HG03521 (cell line): ENCODE results near the gene ERCC3.
A peak's percentile ranks its signal among the peaks of the same experiment; 100 is the strongest.

ENCODE experiments used
- ATAC-seq: cut with Tn5 transposase; IDR thresholded peaks from one replicate; pipeline ENCODE4 v1.9.1; 2021; ENCODE audit warnings: mild to moderate bottlenecking, moderate library complexity; ENCODE audit not compliant: unreplicated experiment

The ERCC3 gene

GRCh38 chr2:127293748-127294562 is at the start of gene ERCC3:
ERCC3 (minus strand) TSS chr2:127294144; CDS start chr2:127294081, 63 bp downstream.
- ATAC-seq: peak; percentile 95

DNA sequence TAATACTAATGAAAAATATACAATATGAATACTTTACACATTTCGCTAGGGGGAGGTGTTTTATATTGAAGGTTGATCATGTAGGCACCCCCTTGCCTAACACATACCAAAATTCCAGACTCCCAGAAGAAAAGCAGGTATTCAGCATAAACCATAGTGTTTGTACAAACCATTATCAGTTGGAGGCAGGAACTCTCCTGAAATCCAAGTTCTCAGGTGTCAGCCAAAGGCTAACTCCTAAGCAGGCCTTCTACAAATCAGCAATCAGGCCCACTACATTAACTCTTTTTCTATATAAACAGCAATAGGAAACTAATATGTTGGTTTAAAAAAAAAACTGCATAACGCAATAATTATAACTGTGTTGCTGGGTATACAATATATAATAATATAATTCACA is 49.3 kb upstream of the ERCC3 start:
- no peak for ATAC-seq

DNA sequence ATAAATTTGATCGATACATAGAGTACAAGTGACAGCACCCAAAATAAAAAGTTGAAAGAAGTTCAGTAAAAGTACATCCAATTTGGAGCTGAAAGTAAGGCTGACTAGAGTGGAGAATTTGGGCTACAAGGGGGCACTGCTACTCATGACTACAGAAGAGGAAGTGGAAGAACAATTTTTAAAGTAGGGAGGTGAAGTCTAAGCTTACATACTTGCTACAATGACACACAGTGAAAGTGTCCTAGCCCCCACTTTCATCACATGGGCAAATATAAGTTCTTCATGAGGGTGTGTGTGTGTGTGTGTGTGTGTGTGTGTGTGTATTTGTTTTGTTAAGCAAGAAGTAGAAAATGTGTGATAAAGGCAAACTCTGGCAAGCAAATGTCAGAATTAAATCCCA is 48.2 kb upstream of the ERCC3 start:
- peak; percentile 74 for ATAC-seq

- no peak for ATAC-seq
Observed at GRCh38 chr2:127332335-127332734, 38.4 kb upstream of the ERCC3 start.

- ATAC-seq: peak; percentile 58
Observed at GRCh38 chr2:127330753-127331152, 36.8 kb upstream of the ERCC3 start.

DNA sequence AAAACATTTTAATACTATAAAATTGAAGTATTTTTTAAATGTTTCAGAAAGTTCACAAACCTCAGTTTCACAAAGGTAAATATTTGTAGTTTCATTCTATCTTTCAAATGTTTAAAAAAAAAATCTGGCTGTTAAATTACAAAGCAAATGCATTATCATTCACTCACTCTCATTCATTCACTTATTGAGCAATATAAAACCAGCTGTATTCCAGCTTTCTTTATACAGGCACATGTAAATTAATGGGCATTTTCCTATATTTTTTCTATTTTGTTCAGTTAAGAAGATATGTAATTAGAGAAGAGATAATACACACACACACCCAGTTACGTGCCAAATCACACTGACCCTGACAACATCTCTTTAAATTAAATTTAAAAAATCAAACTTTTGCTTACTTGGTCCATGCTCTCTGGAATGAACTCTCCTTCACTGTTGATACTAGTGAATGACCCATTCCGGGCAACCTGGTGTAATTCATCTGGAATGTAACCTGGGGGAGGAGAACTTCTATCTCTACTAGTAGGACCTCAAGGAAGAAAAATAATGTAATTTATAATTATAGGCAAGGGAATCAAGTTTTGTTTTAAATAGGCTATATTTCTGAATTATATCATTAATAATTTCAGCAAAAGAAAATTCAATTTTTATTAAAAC is 32.5 kb upstream of the ERCC3 start:
- ATAC-seq: no peak

- no peak for ATAC-seq
Observed at GRCh38 chr2:127324635-127325034, 30.7 kb upstream of the ERCC3 start.

DNA sequence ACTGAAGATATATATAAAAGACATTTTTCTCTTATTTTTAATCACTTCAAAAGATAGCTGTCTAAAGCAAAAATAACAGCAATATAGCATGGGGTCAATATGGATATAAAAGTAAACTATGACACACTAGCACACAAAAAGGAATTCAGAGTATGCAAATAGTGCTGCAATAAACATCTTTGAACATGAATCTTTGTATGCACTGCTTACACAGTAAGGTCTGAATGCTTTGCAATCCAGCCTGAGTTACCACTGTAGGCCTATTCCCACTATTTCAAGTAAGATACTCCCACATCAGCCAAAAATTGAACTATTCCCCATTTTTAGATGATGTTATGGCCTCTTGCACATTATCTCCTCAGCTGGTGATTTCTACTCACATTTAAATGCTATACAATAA is 27.4 kb upstream of the ERCC3 start:
- ATAC-seq: no peak

GRCh38 chr2:127320586-127321275 is 26.8 kb upstream of the ERCC3 start:
- no peak for ATAC-seq

DNA sequence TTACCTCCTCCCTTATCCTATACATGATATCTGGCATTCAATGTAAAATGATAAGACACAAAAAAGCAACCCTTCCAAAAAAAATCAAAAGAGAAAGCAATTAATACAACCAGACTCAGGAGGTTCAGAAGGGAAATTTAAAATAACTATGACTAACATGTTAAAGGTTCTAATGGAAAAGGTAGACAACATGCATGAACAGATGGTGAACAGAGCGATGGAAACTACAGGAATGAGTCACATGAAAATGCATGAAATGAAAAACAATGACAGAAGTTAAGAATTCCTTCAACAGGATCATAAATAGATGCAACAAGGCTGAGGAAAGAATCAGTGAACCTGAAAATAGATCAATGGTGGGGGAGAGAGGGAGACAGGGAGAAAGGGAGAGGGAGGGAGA is 26.1 kb upstream of the ERCC3 start:
- ATAC-seq: no peak

DNA sequence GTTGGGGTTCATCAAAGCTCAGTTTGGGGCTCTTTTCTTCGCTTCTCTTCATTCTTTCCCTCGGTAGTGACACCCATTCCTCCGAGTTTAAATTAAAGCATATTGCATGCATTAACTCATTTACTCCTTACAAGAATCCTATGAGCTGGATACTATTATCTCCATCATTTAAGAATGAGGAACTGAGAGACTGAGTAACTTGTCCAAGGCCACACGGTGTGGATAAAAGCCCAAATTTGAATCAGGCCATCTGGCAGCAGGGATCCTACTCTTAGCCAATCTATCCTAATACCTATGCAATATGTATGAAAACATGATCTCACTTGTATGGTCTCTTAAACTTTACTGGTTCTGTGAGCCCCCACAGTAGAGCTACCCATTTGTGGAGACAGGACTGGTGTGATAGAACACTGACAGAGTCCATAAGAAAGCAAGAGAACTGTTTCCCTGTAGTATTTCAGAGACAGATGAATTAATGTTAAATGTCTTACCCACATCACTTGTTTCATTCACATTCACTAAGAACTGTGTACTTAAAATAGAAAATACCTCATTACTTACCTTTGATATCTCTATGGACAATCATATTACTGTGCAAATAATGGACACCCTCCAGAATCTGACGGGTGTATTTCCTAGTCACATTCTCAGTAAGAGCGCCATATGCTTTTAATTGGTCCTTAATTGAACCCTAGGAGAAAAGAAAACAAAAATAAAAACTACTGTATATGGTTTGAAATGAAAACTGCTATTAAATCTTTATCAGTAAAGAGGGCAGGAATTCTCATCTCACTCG is 20.4 kb upstream of the ERCC3 start:
- no peak for ATAC-seq

DNA sequence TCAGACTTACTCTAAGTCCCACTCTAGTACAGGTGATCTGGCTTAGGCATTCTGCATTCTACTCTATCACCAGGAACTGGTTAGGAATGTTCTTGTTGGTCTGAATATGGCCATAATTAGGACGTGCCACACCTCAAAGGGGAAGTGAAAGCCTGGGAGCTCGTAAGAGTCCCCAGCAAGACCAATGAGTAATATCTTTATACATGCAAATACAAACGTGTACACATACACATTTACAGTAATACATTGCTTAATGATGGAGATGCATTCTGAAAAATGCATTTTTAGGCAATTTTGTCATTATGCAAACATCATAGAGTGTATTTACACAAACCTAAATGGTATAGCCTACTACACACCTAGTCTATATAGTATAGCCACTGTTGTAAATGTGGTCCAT is 19.5 kb upstream of the ERCC3 start:
- peak; percentile 93 for ATAC-seq

GRCh38 chr2:127310980-127311379 is 17.0 kb upstream of the ERCC3 start:
- ATAC-seq: no peak

GRCh38 chr2:127309468-127309867 is 15.5 kb upstream of the ERCC3 start:
- ATAC-seq: no peak

GRCh38 chr2:127308586-127309138 is 14.7 kb upstream of the ERCC3 start:
- ATAC-seq: no peak

- ATAC-seq: no peak
Observed at GRCh38 chr2:127305990-127306585, 12.1 kb upstream of the ERCC3 start.

- no peak for ATAC-seq
Observed at GRCh38 chr2:127302168-127302567, 8.2 kb upstream of the ERCC3 start.

DNA sequence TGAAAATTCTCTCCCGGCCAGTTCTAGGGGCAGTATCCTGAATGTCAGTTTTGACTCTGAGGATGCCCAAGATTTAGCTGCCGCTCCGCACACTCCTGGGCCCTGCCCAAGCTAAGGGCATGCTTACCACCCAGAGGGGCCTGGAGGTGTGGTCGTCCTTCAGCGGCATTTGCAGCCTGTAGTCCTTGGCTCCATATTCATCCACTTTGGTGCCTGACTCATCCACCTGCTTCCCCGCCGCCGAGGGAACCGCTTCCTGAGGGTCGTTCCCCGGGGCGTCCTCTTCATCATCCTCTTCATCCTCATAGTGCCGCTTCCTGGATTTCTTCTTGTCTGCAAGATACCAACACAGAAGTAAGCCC is 577 bp downstream of the ERCC3 start:
- ATAC-seq: no peak

DNA sequence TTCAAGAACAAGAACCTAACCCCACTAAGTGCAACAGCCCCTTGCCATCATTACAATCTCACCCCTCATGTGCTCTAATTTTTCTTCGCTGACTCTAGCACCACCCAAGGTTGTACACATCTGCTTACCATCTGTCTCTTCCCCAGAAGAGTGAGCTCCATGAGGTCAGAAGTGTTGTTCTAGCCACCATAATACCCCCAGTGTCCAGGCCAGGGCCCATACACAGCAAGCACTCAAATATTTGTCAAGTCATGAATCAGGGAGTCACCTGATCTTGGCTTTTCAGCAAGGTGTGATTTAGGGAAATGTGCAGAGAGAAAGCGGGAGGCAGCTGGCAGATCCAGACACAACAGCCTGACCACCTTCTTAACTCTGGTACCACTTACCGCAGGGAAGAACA is 5.7 kb downstream of the ERCC3 start:
- ATAC-seq: no peak

DNA sequence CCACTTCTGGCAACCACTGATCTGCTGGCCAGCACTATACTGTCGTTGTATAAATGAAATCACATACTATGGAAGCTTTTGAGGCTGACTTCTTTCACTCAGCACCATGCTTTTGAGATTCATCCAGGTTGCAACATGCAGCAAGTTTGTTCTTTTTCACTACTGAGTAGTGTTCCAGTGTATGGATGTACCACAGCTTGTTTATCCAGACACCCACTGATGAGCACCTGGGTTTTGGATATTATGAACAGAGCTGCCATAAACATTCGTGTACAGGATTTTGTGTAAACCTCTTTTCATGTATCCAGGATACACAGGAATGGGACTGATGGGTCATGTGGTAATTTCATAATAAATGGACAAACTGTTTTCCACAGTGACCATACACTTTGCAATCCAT is 10.7 kb downstream of the ERCC3 start:
- ATAC-seq: no peak
